ENCODE measurements around the gene DPP4. TPM values are rescaled to one million over a fixed set of nuclear protein-coding genes. Genes with fewer than 3 reads are reported as not detected.

Gene DPP4
- total RNA-seq, 1 donor from 2014 or later, result not detected

DNA sequence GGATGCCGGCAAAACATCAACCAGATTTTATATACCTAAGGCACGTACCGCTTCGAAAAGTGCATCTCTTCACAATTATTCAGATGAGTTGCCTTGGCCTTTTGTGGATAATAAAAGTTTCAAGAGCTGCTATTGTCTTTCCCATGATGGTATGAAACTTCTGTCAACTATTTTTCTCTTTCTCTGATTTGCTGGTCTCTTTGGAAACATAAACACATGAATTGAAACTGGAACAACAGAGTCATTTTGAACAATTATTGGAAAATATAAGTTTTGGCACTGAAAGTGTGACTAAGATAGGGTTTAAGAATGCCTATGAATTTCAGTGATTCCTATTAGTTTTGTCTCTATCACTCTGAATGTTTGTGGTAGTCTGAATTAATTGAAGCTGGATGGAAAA is 109.9 kb downstream of the DPP4 start:
- Mint-ChIP-seq H3K4me1 (ENCODE audit: unreplicated experiment) (no peaks in the 10 kb centered on the region), H3K27me3 (ENCODE audit: unreplicated experiment) (peaks cover 5% of the 10 kb centered on the region), H3K36me3 (ENCODE audit: unreplicated experiment) (no peaks in the 10 kb centered on the region), H3K4me3 (ENCODE audit: unreplicated experiment) (no peak overlapping the region), H3K27ac (ENCODE audit: unreplicated experiment) (no peak overlapping the region), H3K9me3 (ENCODE audit: unreplicated experiment) (no peaks in the 10 kb centered on the region)
- no peak for DNase-seq (ENCODE audit: extremely low spot score, unreplicated experiment)
- no peak for TF ChIP-seq CTCF (IDR thresholded peaks at IDR 0.05)

DNA sequence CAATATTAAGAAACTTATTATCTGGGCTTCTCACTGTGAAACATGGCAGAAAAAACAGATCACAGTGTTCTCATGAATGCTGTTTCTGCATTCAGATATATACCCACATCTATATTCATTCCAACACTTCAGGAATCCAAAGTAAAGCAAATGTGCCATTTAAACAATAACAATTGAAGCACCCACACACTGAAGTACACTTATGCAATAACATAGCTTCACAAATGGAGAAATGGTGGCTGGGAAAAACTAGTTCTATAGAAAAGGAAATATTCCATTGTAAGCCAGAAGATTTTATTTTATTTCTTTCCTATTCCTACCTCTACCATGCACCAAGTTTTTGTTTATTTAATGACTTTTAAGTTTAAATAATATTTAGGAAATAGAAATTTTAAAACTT is 111.9 kb downstream of the DPP4 start:
- Mint-ChIP-seq H3K27ac (ENCODE audit: unreplicated experiment) (no peak overlapping the region), H3K4me3 (ENCODE audit: unreplicated experiment) (no peak overlapping the region), H3K27me3 (ENCODE audit: unreplicated experiment) (peaks cover 10% of the 10 kb centered on the region), H3K4me1 (ENCODE audit: unreplicated experiment) (no peaks in the 10 kb centered on the region), H3K36me3 (ENCODE audit: unreplicated experiment) (no peaks in the 10 kb centered on the region), H3K9me3 (ENCODE audit: unreplicated experiment) (no peaks in the 10 kb centered on the region)
- no peak for TF ChIP-seq CTCF (IDR thresholded peaks at IDR 0.05)
- no peak for DNase-seq (ENCODE audit: extremely low spot score, unreplicated experiment)

GRCh38 chr2:161961061-161961460 is 113.0 kb downstream of the DPP4 start:
- DNase-seq (ENCODE audit: extremely low spot score, unreplicated experiment), result no peak
- Mint-ChIP-seq H3K4me3 (ENCODE audit: unreplicated experiment) (no peak overlapping the region), H3K36me3 (ENCODE audit: unreplicated experiment) (no peaks in the 10 kb centered on the region), H3K27ac (ENCODE audit: unreplicated experiment) (no peak overlapping the region), H3K9me3 (ENCODE audit: unreplicated experiment) (no peaks in the 10 kb centered on the region), H3K27me3 (ENCODE audit: unreplicated experiment) (peaks cover 19% of the 10 kb centered on the region), H3K4me1 (ENCODE audit: unreplicated experiment) (no peaks in the 10 kb centered on the region)
- no peak for TF ChIP-seq CTCF (IDR thresholded peaks at IDR 0.05)

DNA sequence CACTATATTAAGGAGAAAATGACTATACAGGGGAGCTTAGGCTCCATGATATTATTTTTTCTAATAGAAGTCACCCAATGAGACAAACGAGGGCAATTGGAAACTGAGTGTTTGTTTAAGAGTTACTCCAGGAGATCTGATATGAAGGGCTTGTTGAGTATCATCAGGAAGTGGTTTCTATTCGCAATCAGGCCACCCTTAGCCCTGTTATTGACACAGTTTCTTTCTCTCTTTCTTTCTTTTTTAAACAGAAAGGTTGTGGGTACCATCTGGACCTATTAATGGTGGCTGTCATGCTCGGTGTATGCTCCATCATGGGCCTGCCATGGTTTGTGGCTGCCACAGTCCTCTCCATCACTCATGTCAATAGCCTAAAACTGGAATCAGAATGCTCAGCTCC is 117.3 kb downstream of the DPP4 start:
- H3K36me3 Mint-ChIP-seq (ENCODE audit: unreplicated experiment), result no peaks in the 10 kb centered on the region
- no peak overlapping the region for H3K4me3 Mint-ChIP-seq (ENCODE audit: unreplicated experiment)
- H3K27ac Mint-ChIP-seq (ENCODE audit: unreplicated experiment), result no peak overlapping the region
- H3K27me3 Mint-ChIP-seq (ENCODE audit: unreplicated experiment), result peaks cover 41% of the 10 kb centered on the region
- H3K4me1 Mint-ChIP-seq (ENCODE audit: unreplicated experiment), result no peaks in the 10 kb centered on the region
- no peak for TF ChIP-seq CTCF (IDR thresholded peaks at IDR 0.05)
- no peak for DNase-seq (ENCODE audit: extremely low spot score, unreplicated experiment)
- H3K9me3 Mint-ChIP-seq (ENCODE audit: unreplicated experiment), result no peaks in the 10 kb centered on the region

DNA sequence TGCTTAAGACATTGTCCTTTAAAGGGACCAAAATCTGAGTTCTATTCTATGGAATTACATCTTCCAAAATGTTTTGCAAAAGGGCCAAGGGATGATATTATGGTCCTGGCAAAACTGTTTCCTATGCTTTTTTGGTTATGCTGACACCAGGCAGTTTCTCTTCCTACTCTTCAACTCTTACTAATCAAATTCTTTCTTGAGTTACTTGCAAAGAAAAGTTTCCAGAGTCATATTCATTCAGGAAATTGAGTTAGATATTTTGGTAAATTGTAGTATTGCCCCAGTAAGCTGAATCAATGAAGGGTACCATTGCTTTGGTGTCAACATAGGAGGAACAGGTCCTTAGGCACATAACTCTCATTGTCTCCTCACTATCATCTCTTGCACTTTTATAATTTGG is 118.8 kb downstream of the DPP4 start:
- Mint-ChIP-seq H3K9me3 (ENCODE audit: unreplicated experiment) (no peaks in the 10 kb centered on the region), H3K36me3 (ENCODE audit: unreplicated experiment) (no peaks in the 10 kb centered on the region), H3K27me3 (ENCODE audit: unreplicated experiment) (peaks cover 44% of the 10 kb centered on the region), H3K4me1 (ENCODE audit: unreplicated experiment) (no peaks in the 10 kb centered on the region), H3K27ac (ENCODE audit: unreplicated experiment) (no peak overlapping the region), H3K4me3 (ENCODE audit: unreplicated experiment) (no peak overlapping the region)
- no peak for TF ChIP-seq CTCF (IDR thresholded peaks at IDR 0.05)
- no peak for DNase-seq (ENCODE audit: extremely low spot score, unreplicated experiment)
